Heart right ventricle (tissue), 16 donors: ENCODE measurements around the gene AMER3. TPM values are rescaled to one million over a fixed set of nuclear protein-coding genes. Genes with fewer than 3 reads are reported as not detected.
A peak's percentile ranks its signal among the peaks of the same experiment; 100 is the strongest.

Experiments
- ATAC-seq, 8 donors: fragments of 200-7000 bp; cut with Tn5 transposase; one replicate each; pipeline ENCODE4 v1.9.1; 2020; ENCODE audit warnings: mild to moderate bottlenecking in 8 of 8, moderate library complexity in 8 of 8, moderate number of reproducible peaks in 1 of 8
- DNase-seq, 2 donors: peaks; one replicate each; pipeline ENCODE4 v3.0.0-alpha.2; 2020
- H3K27ac ChIP-seq, 10 donors: fragments of 200-600 bp; sonication (generic) in 2 of 10; one replicate each; pipeline versions ENCODE4 v1.5.0 to v1.8.0; 2020 to 2022; ENCODE audit warnings: mild to moderate bottlenecking in 3 of 10
- H3K27me3 ChIP-seq, 7 donors: fragments of 200-600 bp; one replicate each; pipeline ENCODE4 v1.8.0; 2021 to 2022; ENCODE audit warnings: mild to moderate bottlenecking in 2 of 7
- H3K36me3 ChIP-seq, 9 donors: fragments of 200-600 bp; sonication (generic) in 1 of 9; one replicate each; pipeline versions ENCODE4 v1.5.0 to v1.8.0; 2020 to 2022; ENCODE audit warnings: mild to moderate bottlenecking in 2 of 9
- H3K4me1 ChIP-seq, 9 donors: fragments of 200-600 bp; sonication (generic) in 1 of 9; one replicate each; pipeline versions ENCODE4 v1.5.0 to v1.8.0; 2020 to 2022; ENCODE audit warnings: mild to moderate bottlenecking in 4 of 9
- H3K4me3 ChIP-seq, 10 donors: fragments of 200-600 bp; sonication (generic) in 2 of 10; one replicate each; pipeline versions ENCODE4 v1.5.0 to v1.8.0; 2020 to 2022; ENCODE audit warnings: mild to moderate bottlenecking in 7 of 10, moderate library complexity in 2 of 10
- H3K9me3 ChIP-seq, 11 donors: fragments of 200-600 bp in 10 of 11; sonication (generic) in 2 of 11; one replicate each; pipeline versions ENCODE4 v1.5.0 to v1.8.0; 2013 to 2022; ENCODE audit warnings: mild to moderate bottlenecking in 2 of 11, control low read depth in 1 of 11, moderate library complexity in 1 of 11
- WGBS, 2 donors: extraction: QIAGEN DNeasy Blood & Tissue Kit; methylation state at CpG; one replicate each; pipeline ENCODE4 v1.1.7; 2013; ENCODE audit warnings: inconsistent platforms in 1 of 2; 5-methylcytosine and 5-hydroxymethylcytosine counted together
- intact Hi-C, 10 donors: fragments of 100-400 bp; cut with DNase I; formaldehyde crosslinking; loops; one replicate each; pipeline versions ENCODE4 v1.11.1 to v1.14.2; 2022
- polyA plus RNA-seq, 2 donors: library from polyadenylated mRNA; stranded (reverse); fragments of 200-250 nt; gene quantifications; one replicate each; pipeline ENCODE4 v1.2.3, GENCODE V29; 2013
- total RNA-seq, 10 donors: library from RNA; stranded (reverse); fragmentation: NEBNext Ultra II Directional in 3 of 10; extraction: Animal tissue kit (Norgen Biotek cat#: 25700) in 3 of 10; gene quantifications; one replicate each; pipeline versions ENCODE4 v1.2.1 to v1.2.4, GENCODE V29; 2021 to 2023
- TF ChIP-seq, protein P1 (sequence below), 9 donors: fragments of 200-600 bp; sonication (generic) in 2 of 9; IDR thresholded peaks; one replicate each; pipeline versions ENCODE4 v1.5.0 to v1.8.0; 2021 to 2022; ENCODE audit warnings: antibody characterized with exemption in 9 of 9, mild to moderate bottlenecking in 5 of 9, moderate library complexity in 1 of 9
- donor health status: Arrhythmogenic right ventricular cardiomyopathy.
- donor health status: ischemic (EF 13 %, LVEDD 7.1; RV severe dilation, severe dysfunction).
- donor health status: healthy with polysubstance abuse.
- donor health status: DM: no; HTN: yes; CAD: no.
- donor health status: DM: no; HTN: no; CAD: no.
- donor health status: ischemic (EF 25% LVEDD 6.9; RV normal size, moderate dysfunction).
- donor health status: ischemic (EF 25% LVEDD 5.7; RV mildly dilated, moderate dysfunction).
- donor health status: healthy.
- donor health status: DM: yes; HTN: yes; CAD: no.
- donor health status: Ischemic cardiomyopathy.
- donor health status: ischemic (EF 35%, LVEDD 5.7; RV mildly dilated, moderate dysfunction).
- donor health status: nonischemic (EF 11% LVEDD 7.7; RV severe dilation, severe dysfunction).
- donor health status: DM: yes; HTN: yes; CAD: no.
- donor health status: PGD.
- donor health status: ischemic (EF 29% LVEDD 5.4; RV normal size, mild dysfunction).
- donor health status: nonischemic (EF 23%, LVEDD 6.1; RV moderate dilation, normal function).

Gene AMER3
- total and polyA plus RNA-seq, 12 donors = not detected

- peak; percentile 36 to 37 for DNase-seq
- H3K4me1 ChIP-seq = peaks cover 5 to 14% (median 12%) of the 10 kb centered on the region in 9 donors
- peak overlapping the region; percentile 57 to 89 (median 78) for H3K4me3 ChIP-seq
- ATAC-seq = peak in 2 of 8 donors; percentile 15 to 21
- 15 to 21% methylated on average over 30 of the region's 30 CpGs for WGBS, 2 donors
- peaks cover 0 to 15% (median 0%) of the 10 kb centered on the region in 7 donors for H3K27me3 ChIP-seq
- H3K9me3 ChIP-seq = no peaks in the 10 kb centered on the region
- intact Hi-C loops = loop anchor here in 9 of 10 donors (1.0 to 10.0 kb wide), 9 partner anchors 74 to 126 kb away; no protein-coding TSS in a partner anchor
- TF ChIP-seq, protein P1, sequence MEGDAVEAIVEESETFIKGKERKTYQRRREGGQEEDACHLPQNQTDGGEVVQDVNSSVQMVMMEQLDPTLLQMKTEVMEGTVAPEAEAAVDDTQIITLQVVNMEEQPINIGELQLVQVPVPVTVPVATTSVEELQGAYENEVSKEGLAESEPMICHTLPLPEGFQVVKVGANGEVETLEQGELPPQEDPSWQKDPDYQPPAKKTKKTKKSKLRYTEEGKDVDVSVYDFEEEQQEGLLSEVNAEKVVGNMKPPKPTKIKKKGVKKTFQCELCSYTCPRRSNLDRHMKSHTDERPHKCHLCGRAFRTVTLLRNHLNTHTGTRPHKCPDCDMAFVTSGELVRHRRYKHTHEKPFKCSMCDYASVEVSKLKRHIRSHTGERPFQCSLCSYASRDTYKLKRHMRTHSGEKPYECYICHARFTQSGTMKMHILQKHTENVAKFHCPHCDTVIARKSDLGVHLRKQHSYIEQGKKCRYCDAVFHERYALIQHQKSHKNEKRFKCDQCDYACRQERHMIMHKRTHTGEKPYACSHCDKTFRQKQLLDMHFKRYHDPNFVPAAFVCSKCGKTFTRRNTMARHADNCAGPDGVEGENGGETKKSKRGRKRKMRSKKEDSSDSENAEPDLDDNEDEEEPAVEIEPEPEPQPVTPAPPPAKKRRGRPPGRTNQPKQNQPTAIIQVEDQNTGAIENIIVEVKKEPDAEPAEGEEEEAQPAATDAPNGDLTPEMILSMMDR (IDR thresholded peaks at IDR 0.05) = no peak
- peak overlapping the region in 9 of 10 donors; percentile 83 to 94 (median 91) for H3K27ac ChIP-seq
- no peaks in the 10 kb centered on the region for H3K36me3 ChIP-seq
Observed at GRCh38 chr2:130798472-130799218, 43.3 kb downstream of the AMER3 start.

DNA sequence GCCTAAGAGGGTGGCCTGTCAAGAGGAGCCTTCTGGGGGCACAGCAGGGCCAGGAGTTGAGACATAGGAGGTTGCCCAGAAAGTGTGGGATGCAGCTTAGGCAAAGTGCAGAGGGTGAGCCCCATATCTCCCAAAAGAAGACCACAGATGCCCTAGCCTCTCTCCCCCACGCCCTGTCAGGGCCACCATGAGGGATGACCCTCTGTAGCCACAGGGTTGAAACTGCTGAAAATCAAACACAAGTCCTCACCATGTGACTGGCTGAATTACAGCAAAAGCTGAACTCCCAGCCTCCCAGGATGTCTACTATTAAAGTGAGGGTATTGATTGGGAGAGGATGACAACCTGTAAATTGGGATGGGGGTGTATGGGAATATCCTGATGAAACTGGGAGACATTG lies 44.0 kb downstream of the AMER3 start:
- Histone ChIP-seq H3K27me3 (peaks cover 0 to 14% (median 0%) of the 10 kb centered on the region in 7 donors), H3K4me3 (no peak overlapping the region), H3K27ac (no peak overlapping the region), H3K9me3 (no peaks in the 10 kb centered on the region), H3K36me3 (no peaks in the 10 kb centered on the region), H3K4me1 (peaks cover 5 to 14% (median 12%) of the 10 kb centered on the region in 9 donors)
- 97 to 100% methylated on average over 1 of the region's 1 CpG for WGBS, 2 donors
- DNase-seq (no peak), ATAC-seq (no peak)
- intact Hi-C loops = loop anchor here in 5 of 10 donors (2.0 to 10.0 kb wide), 6 partner anchors 73 to 126 kb away; no protein-coding TSS in a partner anchor
- TF ChIP-seq, protein P1 (IDR thresholded peaks at IDR 0.05) = no peak

DNA sequence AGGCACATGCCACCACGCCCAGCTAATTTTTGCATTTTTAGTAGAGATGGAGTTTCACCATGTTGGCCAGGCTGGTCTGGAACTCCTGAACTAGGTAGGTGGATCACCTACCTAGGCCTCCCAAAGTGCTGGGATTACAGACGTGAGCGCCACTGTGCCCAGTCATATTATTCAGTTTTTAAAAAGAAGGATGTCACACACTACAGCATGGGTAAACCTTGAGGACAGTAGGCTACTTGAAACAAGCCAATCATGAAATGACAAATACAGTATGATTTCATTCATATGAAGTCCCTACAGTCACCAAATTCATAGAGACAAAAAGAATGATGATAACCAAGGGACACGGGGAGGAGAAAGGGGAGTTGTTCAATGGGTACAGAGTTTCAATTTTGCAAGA lies 50.3 kb downstream of the AMER3 start:
- no peak overlapping the region for H3K27ac ChIP-seq
- ATAC-seq (no peak), DNase-seq (no peak)
- H3K27me3 ChIP-seq = peaks cover 0 to 8% (median 0%) of the 10 kb centered on the region in 7 donors
- TF ChIP-seq, protein P1 (IDR thresholded peaks at IDR 0.05) = no peak
- intact Hi-C loops = no loop called here
- H3K9me3 ChIP-seq = peaks cover 0 to 8% (median 0%) of the 10 kb centered on the region in 11 donors
- WGBS, 2 donors = 68 to 79% methylated on average over 4 of the region's 4 CpGs
- no peaks in the 10 kb centered on the region for H3K4me1 ChIP-seq
- H3K4me3 ChIP-seq = no peak overlapping the region
- no peaks in the 10 kb centered on the region for H3K36me3 ChIP-seq

- Histone ChIP-seq H3K27me3 (peaks cover 0 to 10% (median 0%) of the 10 kb centered on the region in 7 donors), H3K36me3 (no peaks in the 10 kb centered on the region), H3K4me1 (no peaks in the 10 kb centered on the region), H3K4me3 (no peak overlapping the region), H3K27ac (no peak overlapping the region), H3K9me3 (peaks cover 0 to 8% (median 0%) of the 10 kb centered on the region in 11 donors)
- TF ChIP-seq, protein P1 (IDR thresholded peaks at IDR 0.05) = no peak
- intact Hi-C loops = no loop called here
- WGBS, 2 donors = 48 to 50% methylated on average over 4 of the region's 4 CpGs
- DNase-seq = no peak
- ATAC-seq = no peak
Observed at GRCh38 chr2:130806370-130806769, 51.0 kb downstream of the AMER3 start.
